OCI-LY7 (cell line): ENCODE measurements around the gene SIRPG. TPM values are rescaled to one million over a fixed set of nuclear protein-coding genes. Genes with fewer than 3 reads are reported as not detected.

Experiments
- BruUV-seq: library from RNA; stranded (reverse); fragments of 400-500 nt; replicated peaks from 2 replicates; lab custom pipeline; 2021; lab: Mats Ljungman, UMichigan
- CTCF ChIA-PET: fragments of 300-600 bp; sonication (Branson Sonifier 250); formaldehyde crosslinking; loops from one replicate; lab custom pipeline; 2022; ENCODE audit warnings: antibody characterized with exemption; ENCODE audit not compliant: unreplicated experiment; lab: Charles Lee
- POLR2A ChIA-PET: fragments of 300-600 bp; sonication (Branson Sonifier 250); formaldehyde crosslinking; loops from one replicate; lab custom pipeline; 2022; ENCODE audit warnings: antibody characterized with exemption; lab: Charles Lee
- DNase-seq: peaks from one replicate; pipeline ENCODE4 v3.0.0-alpha.2; 2015; ENCODE audit warnings: low spot score
- H2AFZ ChIP-seq: fragments of 200-600 bp; sonication (generic), shearing (Covaris generic); 2 replicates; pipeline ENCODE4 v1.6.1; 2014; ENCODE audit warnings: mild to moderate bottlenecking, antibody characterized with exemption, low read length, moderate library complexity
- H3K27ac ChIP-seq: fragments of 200-600 bp; sonication (generic); 2 replicates; pipeline ENCODE4 v1.5.1; 2014; ENCODE audit warnings: mixed run types, low read depth, mild to moderate bottlenecking, moderate library complexity, low read length, inconsistent platforms; ENCODE audit not compliant: poor library complexity, severe bottlenecking
- H3K36me3 ChIP-seq: fragments of 200-600 bp; sonication (generic); 2 replicates; pipeline ENCODE4 v1.6.1; 2014; ENCODE audit warnings: mild to moderate bottlenecking, antibody characterized with exemption, low read length, moderate library complexity, mixed read lengths; ENCODE audit not compliant: insufficient read depth
- H3K4me1 ChIP-seq: fragments of 200-600 bp; sonication (generic); 2 replicates; pipeline ENCODE4 v1.5.1; 2014; ENCODE audit warnings: mild to moderate bottlenecking, low read length; ENCODE audit not compliant: insufficient read depth, poor library complexity, severe bottlenecking
- H3K4me2 ChIP-seq: fragments of 200-600 bp; sonication (generic); 2 replicates; pipeline ENCODE4 v1.6.1; 2014; ENCODE audit warnings: mild to moderate bottlenecking, low read length
- H3K4me3 ChIP-seq: fragments of 200-600 bp; sonication (generic); 2 replicates; pipeline ENCODE4 v1.5.1; 2014; ENCODE audit warnings: mild to moderate bottlenecking, low read depth, low read length; ENCODE audit not compliant: poor library complexity, severe bottlenecking
- H3K79me2 ChIP-seq: fragments of 200-600 bp; sonication (generic); 2 replicates; pipeline ENCODE4 v1.6.1; 2016; ENCODE audit warnings: low read depth, mild to moderate bottlenecking, low read length, moderate library complexity, mixed read lengths; ENCODE audit not compliant: insufficient read depth
- H3K9me2 ChIP-seq: fragments of 200-600 bp; sonication (generic); 2 replicates; pipeline ENCODE4 v1.6.1; 2016; ENCODE audit warnings: mild to moderate bottlenecking, low read length, mixed read lengths; ENCODE audit not compliant: insufficient read depth
- H3K9me3 ChIP-seq: fragments of 200-600 bp; sonication (generic); 2 replicates; pipeline ENCODE4 v1.6.1; 2014; ENCODE audit warnings: mild to moderate bottlenecking, mixed run types, low read length, mixed read lengths
- H4K20me1 ChIP-seq: fragments of 200-600 bp; sonication (generic); 2 replicates; pipeline ENCODE4 v1.6.1; 2014; ENCODE audit warnings: mild to moderate bottlenecking, antibody characterized with exemption, low read length, moderate library complexity, mixed read lengths; ENCODE audit not compliant: insufficient read depth
- CTCF ChIP-seq: fragments of 200-600 bp; sonication (generic); conservative IDR thresholded peaks from 2 replicates; pipeline ENCODE4 v1.5.1; 2014; ENCODE audit warnings: mild to moderate bottlenecking, antibody characterized with exemption, low read length, moderate library complexity, mixed read lengths
- EZH2phosphoT487 ChIP-seq: fragments of 200-600 bp; sonication (generic); IDR thresholded peaks from 2 replicates; pipeline ENCODE4 v1.6.1; 2018; ENCODE audit warnings: low read depth, borderline replicate concordance, mild to moderate bottlenecking, mixed run types, antibody characterized with exemption, low read length, moderate library complexity, mixed read lengths
- intact Hi-C: fragments of 100-400 bp; cut with micrococcal nuclease; formaldehyde crosslinking; loops from one replicate; pipeline ENCODE4 v1.10.0; 2022; ENCODE audit not compliant: unreplicated experiment
- total RNA-seq, 2 experiments: library from RNA; depleted of rRNA in 1 of 2; stranded (reverse); fragments of >200 nt in 1 of 2; shearing (Covaris generic) in 1 of 2; gene quantifications; 2 replicates each; pipeline ENCODE4 v1.2.3, GENCODE V29; 2014 to 2022

SIRPG gene
- total RNA-seq, 2 experiments from 2014 or later: not detected

- POLR2A ChIA-PET: no interaction called here
- H3K9me3 ChIP-seq: no peaks in the 10 kb centered on the region
- H3K4me2 ChIP-seq: no peak overlapping the region
- no peak overlapping the region for H3K4me3 ChIP-seq
- H2AFZ ChIP-seq: no peak overlapping the region
- no peaks in the 10 kb centered on the region for H4K20me1 ChIP-seq
- DNase-seq: no peak
- no peak for TF ChIP-seq CTCF
- TF ChIP-seq EZH2phosphoT487: no peak
- H3K27ac ChIP-seq: no peak overlapping the region
- CTCF ChIA-PET: no interaction called here
- no TSS peak for BruUV-seq
- intact Hi-C loops: no loop called here
- H3K4me1 ChIP-seq: no peaks in the 10 kb centered on the region
- H3K36me3 ChIP-seq: no peaks in the 10 kb centered on the region
- no peaks in the 10 kb centered on the region for H3K79me2 ChIP-seq
- no peaks in the 10 kb centered on the region for H3K9me2 ChIP-seq
These were observed 16.8 kb upstream of the SIRPG start for GRCh38 chr20:1674361-1674760.

DNA sequence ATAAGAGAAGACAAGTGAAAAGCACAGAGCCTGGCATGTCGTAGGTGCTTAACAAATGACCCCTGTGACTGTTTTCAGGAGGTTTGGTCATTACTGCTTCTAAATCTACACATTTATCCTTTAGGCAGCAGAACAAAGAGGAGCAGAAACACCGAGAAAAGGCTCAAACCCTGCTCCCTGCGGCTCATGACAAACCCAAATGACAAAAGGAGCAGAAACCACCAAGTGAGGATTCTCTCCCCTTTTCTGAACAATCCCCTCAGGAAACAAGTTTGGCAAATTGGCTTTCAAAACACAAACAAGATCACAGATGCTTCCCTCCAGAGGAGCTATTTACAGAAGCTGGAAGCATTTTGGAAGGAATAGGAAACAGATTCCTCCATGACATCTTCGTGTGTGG, 15.8 kb upstream of the SIRPG start:
- no peak overlapping the region for H3K4me3 ChIP-seq
- TF ChIP-seq EZH2phosphoT487 (no peak), CTCF (no peak)
- H3K36me3 ChIP-seq: no peaks in the 10 kb centered on the region
- no TSS peak for BruUV-seq
- no peaks in the 10 kb centered on the region for H3K9me2 ChIP-seq
- H3K4me1 ChIP-seq: no peaks in the 10 kb centered on the region
- no peaks in the 10 kb centered on the region for H3K79me2 ChIP-seq
- no peak overlapping the region for H2AFZ ChIP-seq
- CTCF ChIA-PET: no interaction called here
- intact Hi-C loops: no loop called here
- no peaks in the 10 kb centered on the region for H4K20me1 ChIP-seq
- DNase-seq: no peak
- no peak overlapping the region for H3K4me2 ChIP-seq
- POLR2A ChIA-PET: no interaction called here
- H3K9me3 ChIP-seq: no peaks in the 10 kb centered on the region
- H3K27ac ChIP-seq: no peak overlapping the region

DNA sequence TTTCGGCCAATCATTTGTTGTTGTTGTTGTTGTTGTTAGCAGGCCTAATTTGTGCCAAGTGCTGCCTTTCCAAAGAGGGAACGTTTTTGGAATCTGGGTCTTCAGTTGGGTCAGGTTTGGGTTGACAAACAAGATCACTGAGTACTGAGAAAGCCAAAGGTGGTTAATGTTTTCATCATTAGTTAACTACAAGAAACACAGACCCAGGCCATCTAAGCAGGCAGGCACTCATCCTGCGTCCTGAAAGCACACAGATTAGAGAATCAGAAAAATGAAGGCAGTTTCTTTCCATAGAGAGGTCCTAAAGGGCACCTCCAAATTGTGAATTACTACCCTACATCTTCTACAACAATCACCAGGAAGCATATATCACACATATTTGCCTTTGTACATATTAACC, 15.1 kb upstream of the SIRPG start:
- no TSS peak for BruUV-seq
- no peak overlapping the region for H3K4me3 ChIP-seq
- H3K4me1 ChIP-seq: no peaks in the 10 kb centered on the region
- no peak overlapping the region for H3K27ac ChIP-seq
- no peaks in the 10 kb centered on the region for H3K9me3 ChIP-seq
- intact Hi-C loops: no loop called here
- no peak overlapping the region for H2AFZ ChIP-seq
- TF ChIP-seq CTCF: no peak
- no peak for TF ChIP-seq EZH2phosphoT487
- no peaks in the 10 kb centered on the region for H3K79me2 ChIP-seq
- ChIA-PET POLR2A (no interaction called here), CTCF (no interaction called here)
- H3K36me3 ChIP-seq: no peaks in the 10 kb centered on the region
- no peak for DNase-seq
- H3K4me2 ChIP-seq: no peak overlapping the region
- no peaks in the 10 kb centered on the region for H3K9me2 ChIP-seq
- no peaks in the 10 kb centered on the region for H4K20me1 ChIP-seq
